SK-N-SH treated with all-trans-retinoic acid at 6 μM for 48 hours (cell line): Measurements from ENCODE around the gene PSMD10.

Experiments used
- CSDC2 ChIP-seq: fragments of 250-450 bp; sonication (Bioruptor Pico); IDR thresholded peaks from 2 replicates; pipeline ENCODE4 v1.5.0; 2020; ENCODE audit warnings: mild to moderate bottlenecking, moderate library complexity
- CSRNP3 ChIP-seq: fragments of 250-450 bp; sonication (Bioruptor Pico); IDR thresholded peaks from 2 replicates; pipeline ENCODE4 v1.5.1; 2021; ENCODE audit warnings: mild to moderate bottlenecking, moderate library complexity
- ZNF70 ChIP-seq: fragments of 450-650 bp; formaldehyde crosslinking; IDR thresholded peaks from 2 replicates; pipeline ENCODE4 v1.5.0; 2020; ENCODE audit warnings: mild to moderate bottlenecking, moderate library complexity

GRCh38 chrX:108081110-108081509, 10.2 kb downstream of the PSMD10 start:
- TF ChIP-seq ZNF70 (CRISPR knock-in tag) (no peak), CSDC2 (CRISPR knock-in tag) (no peak), CSRNP3 (no peak)
